Hepatocyte (in vitro differentiated cells): ENCODE measurements around the gene TUBA4B. TPM values are rescaled to one million over a fixed set of nuclear protein-coding genes. Genes with fewer than 3 reads are reported as not detected.

Source experiments
- DNase-seq: peaks from one replicate; pipeline ENCODE4 v3.0.0-alpha.2; 2016; ENCODE audit warnings: low spot score
- H2AFZ ChIP-seq: fragments of 200-600 bp; sonication (generic); 2 replicates; pipeline ENCODE4 v1.6.0; 2016; ENCODE audit warnings: antibody characterized with exemption, mild to moderate bottlenecking
- H3K27ac ChIP-seq: fragments of 200-600 bp; sonication (generic); 2 replicates; pipeline ENCODE4 v1.5.1; 2016; ENCODE audit warnings: mild to moderate bottlenecking
- H3K27me3 ChIP-seq: fragments of 200-600 bp; sonication (generic); 2 replicates; pipeline ENCODE4 v1.6.1; 2016
- H3K36me3 ChIP-seq: fragments of 200-600 bp; sonication (generic); replicated peaks from 2 replicates; pipeline ENCODE4 v1.5.1; 2016; ENCODE audit warnings: low read depth; ENCODE audit not compliant: insufficient read depth
- H3K4me1 ChIP-seq: fragments of 200-600 bp; sonication (generic); 2 replicates; pipeline ENCODE4 v1.5.1; 2016; ENCODE audit warnings: mild to moderate bottlenecking, moderate library complexity; ENCODE audit not compliant: insufficient read depth
- H3K4me2 ChIP-seq: fragments of 200-600 bp; sonication (generic); 2 replicates; pipeline ENCODE4 v1.6.0; 2016
- H3K4me3 ChIP-seq: fragments of 200-600 bp; sonication (generic); 2 replicates; pipeline ENCODE4 v1.5.1; 2016; ENCODE audit warnings: mild to moderate bottlenecking
- H3K79me2 ChIP-seq: fragments of 200-600 bp; sonication (generic); 2 replicates; pipeline ENCODE4 v1.6.0; 2017; ENCODE audit warnings: mild to moderate bottlenecking
- H3K9me2 ChIP-seq: fragments of 200-600 bp; sonication (generic); replicated peaks from 2 replicates; pipeline ENCODE4 v1.6.0; 2017; ENCODE audit warnings: mild to moderate bottlenecking; ENCODE audit not compliant: insufficient read depth
- H3K9me3 ChIP-seq: fragments of 200-600 bp; sonication (generic); 2 replicates; pipeline ENCODE4 v1.5.1; 2016; ENCODE audit warnings: low read depth, mild to moderate bottlenecking
- H4K20me1 ChIP-seq: fragments of 200-600 bp; sonication (generic); 2 replicates; pipeline ENCODE4 v1.6.0; 2016; ENCODE audit warnings: mild to moderate bottlenecking; ENCODE audit not compliant: insufficient read depth, poor library complexity, severe bottlenecking
- EZH2 ChIP-seq: fragments of 200-600 bp; sonication (generic); IDR thresholded peaks from 2 replicates; pipeline ENCODE4 v1.6.1; 2016; ENCODE audit warnings: antibody characterized with exemption, mild to moderate bottlenecking, borderline replicate concordance
- EZH2phosphoT487 ChIP-seq: fragments of 200-600 bp; sonication (generic); IDR thresholded peaks from one replicate; pipeline ENCODE4 v1.6.1; 2018; ENCODE audit warnings: antibody characterized with exemption, mild to moderate bottlenecking, low read depth, moderate library complexity; ENCODE audit not compliant: unreplicated experiment, severe bottlenecking
- WGBS: methylation state at CpG from one replicate; pipeline ENCODE4 v1.1.6; 2016; ENCODE audit warnings: low lambda C conversion rate; ENCODE audit errors: missing lambda C conversion rate; 5-methylcytosine and 5-hydroxymethylcytosine counted together
- polyA plus RNA-seq: library from polyadenylated mRNA; unstranded; fragments of >200 nt; fragmentation: Nextera tagmentation; extraction: Ambion mirVana; gene quantifications from 2 replicates; pipeline ENCODE4 v1.2.1, GENCODE V29; 2016
- total RNA-seq: library from RNA; depleted of rRNA; stranded (reverse); fragments of >200 nt; gene quantifications from 2 replicates; pipeline ENCODE4 v1.2.3, GENCODE V29; 2014
- TF ChIP-seq, protein P1 (sequence below): fragments of 200-600 bp; sonication (generic); IDR thresholded peaks from 2 replicates; pipeline ENCODE4 v1.5.1; 2016; ENCODE audit warnings: antibody characterized with exemption, mild to moderate bottlenecking; ENCODE audit not compliant: poor library complexity

The TUBA4B gene
- total and polyA plus RNA-seq, 2 experiments from 2014 or later, result 0.13 TPM; not detected in 1

DNA sequence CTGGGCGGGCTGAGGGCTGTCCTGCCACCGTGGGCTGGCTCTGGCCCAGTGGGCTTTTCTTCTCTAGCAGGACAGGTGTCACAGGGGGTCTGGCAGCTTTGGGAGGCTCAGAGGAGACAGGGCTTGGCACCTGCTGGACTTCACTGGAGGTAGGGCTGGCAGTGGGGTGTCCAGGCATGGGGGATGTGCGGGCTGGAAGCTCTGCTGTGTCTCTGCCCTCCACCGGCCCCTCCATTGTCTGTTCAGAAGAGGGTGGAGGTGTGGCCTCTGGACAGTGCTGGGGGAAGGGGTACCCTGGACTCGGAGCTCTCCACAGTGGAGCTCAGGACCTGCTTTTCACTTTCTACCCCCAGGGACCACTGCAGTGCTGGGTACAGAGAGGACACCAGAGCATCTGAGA, 47.0 kb downstream of the TUBA4B start:
- Histone ChIP-seq H3K9me2 (no peaks in the 10 kb centered on the region), H3K4me1 (no peaks in the 10 kb centered on the region), H3K9me3 (no peaks in the 10 kb centered on the region), H3K79me2 (no peaks in the 10 kb centered on the region), H3K4me3 (no peak overlapping the region), H3K4me2 (no peak overlapping the region), H3K27me3 (peaks cover 47% of the 10 kb centered on the region), H3K36me3 (no peaks in the 10 kb centered on the region), H3K27ac (no peak overlapping the region), H2AFZ (no peak overlapping the region), H4K20me1 (no peaks in the 10 kb centered on the region)
- WGBS, result 61% methylated on average over 5 of the region's 5 CpGs
- DNase-seq, result no peak
- no peak for TF ChIP-seq EZH2phosphoT487
- TF ChIP-seq, protein P1, sequence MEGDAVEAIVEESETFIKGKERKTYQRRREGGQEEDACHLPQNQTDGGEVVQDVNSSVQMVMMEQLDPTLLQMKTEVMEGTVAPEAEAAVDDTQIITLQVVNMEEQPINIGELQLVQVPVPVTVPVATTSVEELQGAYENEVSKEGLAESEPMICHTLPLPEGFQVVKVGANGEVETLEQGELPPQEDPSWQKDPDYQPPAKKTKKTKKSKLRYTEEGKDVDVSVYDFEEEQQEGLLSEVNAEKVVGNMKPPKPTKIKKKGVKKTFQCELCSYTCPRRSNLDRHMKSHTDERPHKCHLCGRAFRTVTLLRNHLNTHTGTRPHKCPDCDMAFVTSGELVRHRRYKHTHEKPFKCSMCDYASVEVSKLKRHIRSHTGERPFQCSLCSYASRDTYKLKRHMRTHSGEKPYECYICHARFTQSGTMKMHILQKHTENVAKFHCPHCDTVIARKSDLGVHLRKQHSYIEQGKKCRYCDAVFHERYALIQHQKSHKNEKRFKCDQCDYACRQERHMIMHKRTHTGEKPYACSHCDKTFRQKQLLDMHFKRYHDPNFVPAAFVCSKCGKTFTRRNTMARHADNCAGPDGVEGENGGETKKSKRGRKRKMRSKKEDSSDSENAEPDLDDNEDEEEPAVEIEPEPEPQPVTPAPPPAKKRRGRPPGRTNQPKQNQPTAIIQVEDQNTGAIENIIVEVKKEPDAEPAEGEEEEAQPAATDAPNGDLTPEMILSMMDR, result no peak
- no peak for TF ChIP-seq EZH2

GRCh38 chr2:219302412-219302968, 49.4 kb downstream of the TUBA4B start:
- Histone ChIP-seq H3K27me3 (peaks cover 71% of the 10 kb centered on the region), H3K9me3 (no peaks in the 10 kb centered on the region), H4K20me1 (no peaks in the 10 kb centered on the region), H3K4me3 (no peak overlapping the region), H3K27ac (no peak overlapping the region), H3K9me2 (no peaks in the 10 kb centered on the region), H3K79me2 (no peaks in the 10 kb centered on the region), H3K4me1 (no peaks in the 10 kb centered on the region), H3K4me2 (no peak overlapping the region), H3K36me3 (no peaks in the 10 kb centered on the region), H2AFZ (no peak overlapping the region)
- DNase-seq, result no peak
- WGBS, result 81% methylated on average over 11 of the region's 11 CpGs
- TF ChIP-seq EZH2phosphoT487 (no peak), EZH2 (no peak)
- TF ChIP-seq, protein P1, result no peak

- no peaks in the 10 kb centered on the region for H3K36me3 ChIP-seq
- no peak overlapping the region for H2AFZ ChIP-seq
- TF ChIP-seq, protein P1, result no peak
- no peak for TF ChIP-seq EZH2phosphoT487
- TF ChIP-seq EZH2, result no peak
- H3K4me2 ChIP-seq, result no peak overlapping the region
- no peak overlapping the region for H3K4me3 ChIP-seq
- H3K27me3 ChIP-seq, result peaks cover 86% of the 10 kb centered on the region
- no peak for DNase-seq
- no peaks in the 10 kb centered on the region for H3K4me1 ChIP-seq
- H4K20me1 ChIP-seq, result no peaks in the 10 kb centered on the region
- no peaks in the 10 kb centered on the region for H3K9me2 ChIP-seq
- no peak overlapping the region for H3K27ac ChIP-seq
- WGBS, result 62% methylated on average over 2 of the region's 2 CpGs
- no peaks in the 10 kb centered on the region for H3K79me2 ChIP-seq
- H3K9me3 ChIP-seq, result no peaks in the 10 kb centered on the region
Measured at GRCh38 chr2:219304223-219304622, 51.2 kb downstream of the TUBA4B start.

- no peaks in the 10 kb centered on the region for H3K9me2 ChIP-seq
- H3K27ac ChIP-seq, result no peak overlapping the region
- 84% methylated on average over 1 of the region's 1 CpG for WGBS
- no peaks in the 10 kb centered on the region for H3K79me2 ChIP-seq
- DNase-seq, result no peak
- no peaks in the 10 kb centered on the region for H3K36me3 ChIP-seq
- no peak overlapping the region for H3K4me3 ChIP-seq
- TF ChIP-seq EZH2 (no peak), EZH2phosphoT487 (no peak)
- TF ChIP-seq, protein P1, result no peak
- no peaks in the 10 kb centered on the region for H3K4me1 ChIP-seq
- no peaks in the 10 kb centered on the region for H4K20me1 ChIP-seq
- no peaks in the 10 kb centered on the region for H3K9me3 ChIP-seq
- H3K27me3 ChIP-seq, result peaks cover 90% of the 10 kb centered on the region
- no peak overlapping the region for H2AFZ ChIP-seq
- H3K4me2 ChIP-seq, result no peak overlapping the region
Measured at GRCh38 chr2:219306047-219306446, 53.0 kb downstream of the TUBA4B start.
